ENCODE measurements around the gene CCDC192.

GRCh38 chr5:127886081-127886480, 182.9 kb downstream of the CCDC192 start:
- no peak for TF ChIP-seq EZH2 (IDR thresholded peaks at IDR 0.05; ENCODE audit: borderline replicate concordance, low read depth, low read length, poor library complexity, severe bottlenecking)
- TF ChIP-seq CTCF (conservative IDR thresholded peaks at IDR 0.05; ENCODE audit: low read depth, low read length): no peak
